NCI-H774 (cell line): ENCODE measurements around the gene C1orf35.

Experiments
- DNase-seq: peaks from one replicate; lab custom pipeline; 2025; lab: John Stamatoyannopoulos, UW

The C1orf35 gene

DNA sequence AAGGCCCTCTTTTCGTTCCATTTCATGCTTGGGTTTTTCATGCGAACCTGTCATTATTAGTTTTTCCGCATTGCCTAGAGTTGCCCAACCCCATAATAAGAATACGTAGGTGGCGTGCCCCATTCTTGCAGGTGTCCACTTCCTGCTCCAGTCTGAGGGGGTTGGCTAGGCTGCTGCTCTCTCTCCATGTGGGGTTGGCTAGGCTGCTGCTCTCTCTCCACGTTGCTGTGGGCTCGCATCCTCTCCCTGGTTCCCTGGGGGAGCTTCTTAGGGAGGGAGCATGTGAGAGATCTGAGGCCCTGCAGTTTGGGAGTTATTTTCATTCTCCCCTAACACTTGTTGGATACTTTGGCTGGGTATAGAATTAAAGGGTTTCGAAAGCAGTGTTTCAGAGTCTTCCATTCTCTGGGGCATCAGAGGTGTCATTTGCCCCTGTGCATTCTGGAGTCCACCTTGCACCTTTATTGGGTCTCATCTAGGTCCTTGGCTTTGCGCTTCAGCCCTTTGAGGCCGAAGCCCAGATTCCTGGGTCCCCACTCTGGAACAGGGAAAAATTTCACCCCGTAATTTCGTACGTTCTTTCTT lies 8.6 kb downstream of the C1orf35 start:
- DNase-seq, result no peak

DNA sequence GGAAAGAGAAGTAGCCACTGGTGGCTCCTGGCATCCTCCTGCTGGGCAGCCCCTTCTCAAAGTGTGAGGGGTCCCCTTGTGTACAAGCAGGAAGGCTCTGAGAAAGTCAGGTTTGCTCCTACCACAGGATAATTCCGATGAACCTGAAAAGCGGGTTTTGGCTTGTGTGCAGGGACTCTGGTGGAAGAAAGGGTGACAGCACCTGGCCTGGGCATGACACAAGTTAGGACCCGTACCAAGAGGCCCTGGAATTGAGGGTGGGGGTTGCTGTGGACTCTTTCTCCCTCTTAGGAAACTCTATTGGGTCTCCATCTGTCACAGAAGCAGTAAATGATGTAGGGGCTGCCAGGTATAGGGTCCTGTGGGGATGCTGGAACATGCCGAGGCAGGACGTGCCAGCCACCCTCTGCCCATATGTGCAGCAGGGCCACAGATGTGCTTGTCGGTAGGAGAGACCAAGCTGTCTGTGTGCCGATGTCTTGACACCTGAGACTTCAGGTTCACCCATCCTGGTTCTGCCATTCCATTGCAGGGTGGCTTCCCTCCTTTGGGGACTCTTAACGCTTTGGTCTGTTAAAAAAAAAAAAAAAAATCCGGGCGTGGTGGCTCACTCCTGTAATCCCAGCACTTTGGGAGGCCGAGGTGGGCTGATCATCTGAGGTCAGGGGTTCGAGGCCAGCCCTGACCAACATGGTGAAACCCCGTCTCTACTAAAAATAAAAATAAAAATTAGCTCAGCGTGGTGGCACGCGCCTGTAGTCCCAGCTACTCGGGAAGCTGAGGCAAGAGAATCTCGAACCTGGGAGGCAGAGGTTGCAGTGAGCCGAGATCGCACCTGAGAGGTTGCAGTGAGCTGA lies 9.8 kb downstream of the C1orf35 start:
- DNase-seq, result no peak

DNA sequence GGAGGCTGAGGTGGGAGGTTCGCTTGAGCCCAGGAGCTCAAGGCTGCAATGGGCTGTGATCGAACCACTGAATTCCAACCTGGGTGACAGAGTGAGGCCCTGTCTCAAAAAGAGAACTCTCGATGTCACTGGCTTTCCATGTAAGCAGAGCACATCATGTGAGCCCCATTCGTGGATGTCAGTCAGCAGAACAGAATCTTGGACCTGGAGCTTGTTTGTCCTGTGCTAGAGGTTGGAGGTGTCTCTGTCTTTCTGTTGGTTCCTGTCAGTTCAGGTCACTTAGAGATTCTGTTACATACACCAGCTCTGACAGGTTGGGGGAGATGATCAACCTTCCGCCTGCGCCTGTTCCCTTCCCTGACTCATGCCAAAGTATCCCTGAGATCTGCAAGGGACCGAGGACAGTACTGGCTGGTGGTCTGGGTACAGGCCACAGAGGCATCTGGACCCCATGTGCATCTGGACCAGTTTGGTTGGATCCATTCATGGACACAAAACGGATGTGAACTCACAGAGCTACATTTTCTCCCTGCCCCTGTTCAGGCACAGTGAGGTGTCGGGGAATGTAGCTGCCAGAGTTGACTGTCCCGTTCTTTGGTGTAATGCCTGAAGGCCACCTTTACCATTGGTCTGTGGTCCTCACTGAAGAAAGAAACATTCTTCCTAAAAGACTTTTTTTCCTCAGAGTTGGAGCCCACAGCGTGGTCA lies 10.6 kb downstream of the C1orf35 start:
- DNase-seq, result no peak

DNA sequence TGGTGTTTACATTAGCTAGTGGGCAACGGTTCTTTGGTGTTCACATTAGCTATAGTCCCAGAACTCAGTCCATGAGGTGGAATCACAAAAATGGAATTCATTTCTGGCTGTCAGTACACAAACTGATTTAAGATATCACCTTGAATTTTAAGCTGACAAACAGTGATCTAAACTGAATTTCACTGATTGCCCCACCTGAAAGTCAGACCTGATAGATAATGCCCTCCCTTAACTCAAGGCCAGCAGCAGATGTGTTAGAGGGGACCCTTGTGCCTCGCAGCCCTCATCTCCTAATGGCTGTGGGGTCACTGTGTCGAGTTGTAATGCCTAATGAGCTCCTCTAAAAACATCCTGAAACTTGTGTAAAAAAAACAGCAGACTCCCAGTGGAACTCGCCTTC lies 12.0 kb downstream of the C1orf35 start:
- DNase-seq, result no peak

DNA sequence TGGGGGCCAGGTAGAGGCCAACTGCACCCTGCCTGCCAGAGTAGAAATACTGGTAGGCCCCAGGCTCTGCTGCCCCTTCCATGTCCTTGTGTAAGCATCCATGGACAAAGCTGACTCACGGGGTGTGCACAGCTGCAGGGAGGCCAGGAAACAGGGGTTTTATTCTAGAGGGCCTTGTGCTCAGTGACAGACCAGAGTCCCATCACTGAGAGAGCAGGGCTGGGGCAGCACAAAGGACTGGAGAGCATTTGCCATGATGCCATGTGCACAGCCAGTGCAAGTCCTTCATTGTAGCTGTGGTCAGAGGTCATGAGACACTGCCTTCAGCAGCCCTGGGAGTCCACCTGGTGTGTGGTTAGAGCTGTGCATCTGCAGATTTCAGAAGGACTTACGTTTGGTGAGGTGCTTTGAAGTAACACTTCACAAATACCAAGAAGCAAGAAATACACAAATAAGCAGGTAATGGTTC lies 12.5 kb downstream of the C1orf35 start:
- no peak for DNase-seq

DNA sequence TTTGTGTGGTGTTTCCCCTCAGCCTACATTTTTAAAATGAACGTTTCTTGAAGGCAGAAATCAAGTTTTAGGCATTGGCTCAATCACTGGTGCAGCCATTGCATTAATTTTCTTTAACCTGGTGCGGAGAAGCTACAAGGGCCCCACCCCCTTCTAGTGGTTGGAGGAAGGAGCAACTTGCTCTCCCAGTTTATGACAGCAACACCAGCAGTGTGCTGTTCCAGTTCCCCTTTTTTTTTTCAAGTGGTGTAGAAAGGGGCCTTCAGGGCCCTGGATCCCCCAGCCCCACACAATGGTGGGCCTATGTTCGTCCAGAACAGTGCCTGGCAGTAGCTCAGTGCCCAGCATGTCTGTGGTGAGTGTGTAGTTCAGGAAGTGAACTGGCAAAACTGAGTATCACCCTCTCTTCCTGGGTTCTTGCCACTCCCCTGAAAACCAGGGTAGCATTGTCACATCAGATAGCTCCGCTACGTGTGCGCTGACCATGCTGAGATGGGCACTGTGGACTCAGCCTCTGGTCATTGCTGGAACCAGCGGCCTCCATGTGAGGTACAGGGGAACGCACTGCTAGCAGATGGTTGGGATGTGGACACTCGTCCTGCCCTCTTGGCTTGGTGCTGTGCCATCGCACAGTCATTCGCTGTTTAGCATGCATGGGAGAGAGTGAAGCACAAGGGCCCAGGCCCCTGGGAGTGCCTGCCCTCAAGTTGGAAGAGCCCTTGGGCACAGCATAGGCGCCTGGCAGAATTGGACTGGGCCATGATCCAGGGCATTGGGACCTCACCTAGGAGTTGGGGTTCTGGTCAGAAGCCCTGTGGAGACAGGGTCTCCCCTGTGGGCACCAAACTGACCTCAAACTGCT lies 13.4 kb downstream of the C1orf35 start:
- no peak for DNase-seq

DNA sequence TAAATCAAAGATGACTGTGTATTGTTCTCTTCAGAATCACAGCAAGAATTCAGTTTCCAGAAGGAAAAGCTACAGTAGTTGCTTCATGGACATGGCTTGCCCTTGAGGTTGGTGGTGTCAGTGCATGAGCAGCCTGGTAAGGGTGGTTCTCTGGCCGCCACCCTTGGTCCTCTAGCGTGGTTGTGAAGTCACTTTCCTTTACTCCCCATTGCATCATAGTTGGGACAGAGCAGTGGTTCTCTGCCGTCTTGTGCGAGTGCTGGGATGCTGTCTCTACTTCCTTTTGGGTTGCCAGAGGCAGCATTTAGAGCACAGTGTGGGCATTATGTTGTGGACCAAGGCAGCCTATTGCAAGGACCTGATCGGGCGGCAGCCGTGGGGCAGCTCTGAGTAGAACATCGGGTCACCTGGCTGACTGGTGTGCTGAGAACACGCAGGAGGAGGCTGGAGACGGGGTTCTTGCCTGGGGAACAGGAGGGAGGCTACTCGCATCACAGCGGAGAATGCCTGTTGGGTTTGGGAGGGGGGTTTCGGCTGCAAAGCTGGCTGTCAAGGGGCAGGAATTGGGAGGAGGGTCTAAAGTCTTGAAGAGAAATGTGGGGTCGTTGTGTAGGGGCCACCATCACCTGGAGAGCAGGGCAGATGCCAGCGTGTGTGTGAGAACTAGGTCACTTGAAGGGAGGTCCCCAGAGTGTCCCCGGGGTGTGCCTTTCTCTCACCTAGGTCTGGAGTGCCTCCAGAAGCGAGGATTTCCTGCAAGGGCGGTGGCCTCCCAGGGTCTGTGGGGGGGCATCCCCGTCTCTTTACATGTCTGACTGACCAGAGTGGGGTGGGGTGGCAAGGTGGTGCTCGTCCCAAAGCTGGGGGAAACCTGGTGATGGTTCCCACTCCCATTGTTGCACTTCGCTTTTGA lies 14.3 kb downstream of the C1orf35 start:
- DNase-seq, result no peak

DNA sequence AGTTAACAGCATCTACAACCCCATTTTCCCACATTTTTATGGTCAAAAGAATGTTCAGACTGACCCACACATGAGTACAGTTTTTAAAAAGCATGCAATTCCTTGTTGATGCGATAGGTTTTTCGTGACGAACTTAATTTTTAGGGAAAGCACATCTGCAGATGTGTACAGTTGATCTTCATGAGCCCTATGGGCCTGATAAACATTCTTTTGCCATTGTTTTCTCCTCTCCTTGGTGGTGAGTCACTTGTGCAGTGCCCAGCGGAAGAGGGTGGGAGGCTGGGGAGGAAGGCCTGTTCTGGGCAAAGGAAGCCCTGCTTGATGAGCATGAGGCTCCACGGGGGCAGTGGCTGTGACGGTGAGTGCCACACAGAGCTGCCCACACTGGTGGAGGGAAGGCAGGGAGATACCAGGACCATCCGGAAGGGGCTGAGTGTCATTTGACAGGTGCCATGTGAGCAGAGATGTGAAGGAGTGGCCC lies 15.3 kb downstream of the C1orf35 start:
- no peak for DNase-seq

DNA sequence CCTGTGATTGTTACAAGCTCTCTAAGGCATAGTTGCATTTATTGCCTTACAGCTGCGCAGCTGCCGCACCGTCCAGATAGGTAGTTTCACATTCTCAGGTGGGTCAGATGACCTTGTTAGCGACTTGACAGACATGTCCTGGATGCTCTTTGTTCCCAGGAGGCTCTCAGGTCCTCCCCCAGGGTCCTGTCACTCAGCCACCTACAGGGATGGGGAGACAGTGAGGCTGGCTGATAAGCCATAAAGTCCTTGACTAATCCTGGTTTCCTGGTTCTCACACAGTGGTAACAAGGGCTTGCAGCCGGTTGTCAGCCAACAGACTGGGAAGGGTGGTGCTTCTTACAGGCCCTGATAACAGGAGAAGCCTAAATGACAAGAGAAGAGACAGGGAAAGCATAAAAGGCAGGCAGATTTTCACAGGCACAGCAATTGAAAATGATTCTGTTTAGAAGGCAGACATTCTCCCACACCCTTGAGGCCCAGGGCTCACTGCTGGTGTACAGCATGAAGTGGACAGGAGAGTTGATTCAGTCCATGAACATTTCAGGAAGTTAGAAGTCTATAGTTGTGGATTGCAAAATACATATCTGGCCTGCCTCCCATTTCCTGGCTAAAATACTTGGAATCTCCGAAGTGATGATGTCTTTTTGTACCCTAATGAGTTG lies 17.7 kb downstream of the C1orf35 start:
- DNase-seq, result no peak

DNA sequence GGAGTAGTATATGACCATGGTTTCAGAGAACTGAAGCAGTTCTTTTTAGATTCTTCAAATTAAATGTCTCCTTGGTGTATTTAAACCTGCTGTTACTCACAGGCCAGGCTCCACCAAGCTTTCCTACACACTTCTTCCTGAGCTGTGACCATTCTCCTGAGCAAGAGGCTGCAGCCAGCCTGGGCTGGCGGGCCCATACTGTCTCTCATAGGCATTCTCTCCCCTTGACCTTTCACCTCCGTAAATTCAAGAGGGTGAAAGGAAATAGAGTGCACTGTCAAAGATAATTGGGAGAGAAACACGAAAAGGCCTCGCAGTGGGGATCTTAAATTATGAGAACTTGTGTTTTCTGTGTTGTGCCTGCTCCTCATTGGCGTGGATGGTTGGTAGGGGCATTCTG lies 18.3 kb downstream of the C1orf35 start:
- no peak for DNase-seq

DNA sequence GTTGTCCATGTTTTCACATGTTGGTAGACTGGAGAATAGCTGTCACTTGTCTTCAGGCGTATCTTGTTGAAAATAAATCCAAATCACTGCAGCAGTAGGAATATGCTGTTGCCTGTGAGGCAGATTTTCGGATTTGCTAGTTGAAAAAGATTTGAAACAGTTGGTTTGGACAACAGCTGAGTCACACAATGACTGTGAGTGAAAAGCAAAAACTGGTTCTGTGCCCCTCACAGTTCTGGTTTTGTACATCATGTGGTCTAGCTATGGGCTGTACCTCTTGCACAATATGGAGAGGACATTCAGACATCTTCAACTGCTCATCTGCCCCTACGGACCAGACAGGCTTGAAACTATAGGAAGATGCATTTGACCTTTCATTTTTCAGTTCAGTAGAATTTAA lies 18.8 kb downstream of the C1orf35 start:
- no peak for DNase-seq

DNA sequence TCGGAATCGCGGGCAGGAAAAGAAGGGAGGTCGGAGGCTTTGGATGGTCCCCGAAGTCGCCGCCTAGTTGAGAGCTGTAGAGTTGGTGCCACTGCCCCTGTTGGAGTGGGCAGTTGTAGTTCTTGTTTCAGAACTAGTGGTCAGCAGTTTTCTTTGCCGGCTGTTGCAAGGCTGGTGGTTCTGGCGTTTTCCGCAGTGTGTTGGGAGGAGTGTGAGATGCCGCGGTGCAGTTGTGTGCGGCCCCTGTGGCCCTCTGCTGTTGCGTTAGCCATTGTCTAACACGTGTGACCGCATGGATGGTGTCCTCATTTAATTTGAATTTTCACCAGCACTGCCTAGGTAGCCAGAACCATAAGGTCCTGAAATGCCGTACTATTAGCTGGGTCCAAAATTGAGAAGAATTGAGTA lies 19.2 kb downstream of the C1orf35 start:
- no peak for DNase-seq

DNA sequence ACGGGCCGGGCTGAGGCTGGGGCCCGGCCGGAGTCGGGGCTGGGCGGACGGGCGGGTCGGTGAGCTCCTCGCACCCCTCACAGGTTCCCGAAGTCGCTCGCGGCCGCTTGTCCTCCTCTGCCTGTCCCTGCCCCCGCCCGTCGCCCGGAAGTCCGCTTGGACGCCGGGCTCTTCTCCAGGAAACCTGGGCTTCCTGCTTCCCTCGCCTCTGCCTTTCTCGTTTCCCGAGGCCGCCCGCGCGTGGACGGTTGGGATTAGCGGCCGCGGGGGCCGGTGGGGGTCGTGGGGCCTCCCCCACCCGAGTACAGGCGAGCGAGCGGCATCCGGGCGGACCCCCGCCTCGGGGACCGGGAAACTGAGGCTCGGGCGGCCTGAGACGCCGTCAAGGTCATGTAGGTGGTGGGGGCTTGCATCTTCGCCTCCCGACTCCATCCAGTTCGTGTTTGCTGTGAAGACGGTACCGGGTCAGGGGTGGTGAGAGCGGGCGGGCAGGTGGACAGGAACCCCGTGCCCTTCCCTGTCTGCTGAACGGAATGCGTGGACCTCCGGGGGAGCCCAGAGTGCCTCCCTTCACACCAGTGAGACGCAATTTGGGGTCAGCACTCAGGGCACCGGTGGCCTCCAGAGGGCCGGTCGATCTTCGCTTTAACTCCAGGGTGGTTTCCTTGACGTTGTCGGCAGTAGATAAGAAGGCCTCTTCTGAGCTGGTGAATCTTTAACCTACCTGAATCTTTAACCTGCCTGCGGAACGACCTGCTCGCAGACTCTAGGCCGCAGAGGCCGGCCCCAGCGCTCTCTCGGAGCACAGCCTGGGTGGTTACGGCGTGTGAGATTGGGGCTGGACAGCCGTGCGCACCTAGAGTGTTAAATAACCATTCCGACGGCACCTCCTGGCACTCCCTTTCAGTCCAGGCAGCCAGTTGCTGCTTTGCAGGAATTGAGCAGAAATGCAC lies 19.9 kb downstream of the C1orf35 start:
- no peak for DNase-seq

DNA sequence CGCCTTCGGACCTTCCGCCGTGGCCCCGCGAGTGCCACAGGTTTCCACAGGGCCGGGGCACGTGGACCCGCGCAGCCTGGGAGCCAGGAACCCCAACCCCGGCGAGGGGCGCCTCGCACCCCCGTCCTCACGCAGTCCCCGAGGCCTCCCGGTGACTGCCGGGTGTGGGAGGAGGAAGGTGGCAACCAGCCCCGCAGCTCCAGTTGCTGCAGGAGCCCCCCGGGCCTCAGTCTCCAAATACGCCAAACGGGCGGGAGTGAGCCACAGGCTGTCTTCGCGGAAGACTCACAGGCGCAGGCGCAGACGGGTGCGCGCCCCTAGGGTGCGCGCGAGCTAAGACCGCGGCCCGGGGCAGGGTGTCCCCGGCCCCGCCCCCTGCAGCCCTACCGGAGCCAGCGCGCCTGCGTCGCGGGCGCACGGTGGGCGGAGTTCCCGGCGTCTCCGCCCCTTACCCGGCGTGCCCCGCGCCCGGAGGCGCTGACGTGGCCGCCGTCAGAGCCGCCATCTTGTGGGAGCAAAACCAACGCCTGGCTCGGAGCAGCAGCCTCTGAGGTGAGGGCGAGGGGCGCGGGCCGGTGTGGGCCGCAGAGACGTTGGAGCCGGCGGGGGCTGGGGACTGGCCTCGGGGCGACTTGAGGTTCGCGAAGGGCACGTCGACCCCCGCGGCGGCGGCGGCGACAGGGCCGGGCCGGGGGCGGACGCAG lies 20.8 kb downstream of the C1orf35 start, which contains the start of gene ARF1:
TSS of gene ARF1 (plus strand) at position 495 of the 704 bp plus-strand sequence. CDS start 14,407 bp downstream, outside the sequence.
- DNase-seq, result peak; percentile 97

DNA sequence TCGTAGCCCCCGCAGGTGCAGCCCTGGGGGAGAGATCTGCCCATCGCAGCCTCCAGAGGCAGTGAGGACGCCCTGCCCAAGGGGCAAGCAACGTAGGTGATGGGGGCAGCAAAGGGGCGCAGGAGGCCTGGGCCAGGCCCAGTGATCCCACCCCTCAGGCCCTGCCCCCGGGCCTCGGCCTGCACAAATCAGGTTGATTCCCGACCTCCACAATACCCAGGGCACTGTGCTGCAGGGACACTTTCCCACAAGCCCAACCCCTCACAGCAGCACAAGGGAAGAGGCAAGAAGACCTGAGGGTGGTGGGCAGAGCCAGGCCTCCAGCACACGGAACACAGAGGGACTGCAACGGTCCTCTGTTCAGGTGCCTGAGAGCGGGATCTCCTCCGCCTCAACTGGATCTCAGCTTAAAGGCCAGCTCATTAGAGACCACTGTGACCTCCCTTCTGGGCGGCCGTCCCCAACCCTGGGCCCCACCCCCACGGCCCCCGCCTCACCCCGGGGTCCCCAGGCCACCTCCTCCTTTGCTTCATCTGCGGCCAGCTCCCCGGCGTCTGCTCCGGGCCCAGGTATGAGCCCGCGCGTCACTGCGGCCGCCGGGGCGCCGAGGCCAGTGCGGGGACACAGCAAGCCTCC lies 21.4 kb downstream of the C1orf35 start:
- no peak for DNase-seq

DNA sequence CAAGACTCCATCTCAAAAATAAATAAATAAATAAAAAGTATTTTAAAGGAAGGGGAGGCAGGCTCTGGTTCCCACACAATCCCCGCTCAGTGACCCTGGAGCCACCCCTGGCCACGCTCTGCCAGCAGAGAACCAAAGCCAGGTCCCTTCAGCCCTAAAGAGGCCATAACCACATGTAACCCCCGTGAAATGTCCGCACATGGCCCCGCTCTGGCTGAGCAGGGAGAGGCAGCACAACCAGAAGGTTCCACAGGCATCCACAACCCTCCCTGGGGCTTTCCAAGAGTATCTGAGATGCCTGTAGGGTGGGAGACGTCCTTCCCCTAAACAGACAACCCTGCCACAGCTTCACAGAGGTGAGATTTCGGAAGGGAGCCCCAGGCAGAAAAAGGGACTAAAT lies 22.0 kb downstream of the C1orf35 start:
- DNase-seq, result no peak

DNA sequence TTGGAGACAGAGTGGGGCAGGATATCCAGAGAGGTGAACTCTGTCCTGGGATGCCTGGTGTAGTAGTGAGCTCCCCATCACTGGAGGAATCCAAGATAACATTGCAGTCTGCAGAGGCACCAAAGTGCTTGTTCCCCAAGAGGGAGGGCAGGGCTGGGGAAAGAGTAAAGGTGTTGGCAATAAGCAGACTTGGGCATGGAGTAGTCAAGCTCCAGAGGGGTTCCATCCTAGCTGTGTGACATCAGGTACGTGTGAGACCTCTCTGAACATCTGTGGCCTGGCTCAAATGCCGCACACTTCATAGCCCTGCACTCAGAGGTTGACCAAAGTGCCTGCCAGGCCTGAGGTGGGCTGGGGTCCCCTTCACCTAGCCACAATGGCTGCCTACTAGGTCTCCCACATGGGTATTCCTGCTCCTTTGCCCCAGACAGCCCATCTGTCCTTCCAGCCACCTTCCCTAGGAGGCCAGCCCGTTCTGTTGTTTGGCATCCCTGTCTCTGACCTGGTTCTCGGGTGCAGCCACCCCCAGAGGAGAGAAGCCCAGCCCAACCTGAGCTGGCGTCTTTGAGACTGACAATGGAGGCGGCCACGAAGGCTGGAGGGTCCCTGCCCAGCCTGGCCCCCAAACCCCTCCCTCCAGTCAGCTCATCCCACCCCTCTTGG lies 23.4 kb downstream of the C1orf35 start:
- DNase-seq, result no peak
